ENCODE data around the gene OSBPL8.

- TF ChIP-seq CTCF (IDR thresholded peaks at IDR 0.05 in 4 of 5, conservative IDR thresholded peaks at IDR 0.05 in 1 of 5): no peak
- no peak for TF ChIP-seq POLR2A (IDR thresholded peaks at IDR 0.05)
Measured at GRCh38 chr12:76417116-76417515, 142.5 kb downstream of the OSBPL8 start.
